HS-27A (cell line): ENCODE measurements around the gene VILL.
"Not testable (repeated sequence)": the region's sequence is repeated elsewhere in the genome, so short reads cannot be mapped to it uniquely, and the experiment has no call there.

Source experiments
- DNase-seq: peaks from one replicate; pipeline ENCODE4 v3.0.0-alpha.2; 2012; ENCODE audit warnings: low read depth, missing footprints

VILL gene

DNA sequence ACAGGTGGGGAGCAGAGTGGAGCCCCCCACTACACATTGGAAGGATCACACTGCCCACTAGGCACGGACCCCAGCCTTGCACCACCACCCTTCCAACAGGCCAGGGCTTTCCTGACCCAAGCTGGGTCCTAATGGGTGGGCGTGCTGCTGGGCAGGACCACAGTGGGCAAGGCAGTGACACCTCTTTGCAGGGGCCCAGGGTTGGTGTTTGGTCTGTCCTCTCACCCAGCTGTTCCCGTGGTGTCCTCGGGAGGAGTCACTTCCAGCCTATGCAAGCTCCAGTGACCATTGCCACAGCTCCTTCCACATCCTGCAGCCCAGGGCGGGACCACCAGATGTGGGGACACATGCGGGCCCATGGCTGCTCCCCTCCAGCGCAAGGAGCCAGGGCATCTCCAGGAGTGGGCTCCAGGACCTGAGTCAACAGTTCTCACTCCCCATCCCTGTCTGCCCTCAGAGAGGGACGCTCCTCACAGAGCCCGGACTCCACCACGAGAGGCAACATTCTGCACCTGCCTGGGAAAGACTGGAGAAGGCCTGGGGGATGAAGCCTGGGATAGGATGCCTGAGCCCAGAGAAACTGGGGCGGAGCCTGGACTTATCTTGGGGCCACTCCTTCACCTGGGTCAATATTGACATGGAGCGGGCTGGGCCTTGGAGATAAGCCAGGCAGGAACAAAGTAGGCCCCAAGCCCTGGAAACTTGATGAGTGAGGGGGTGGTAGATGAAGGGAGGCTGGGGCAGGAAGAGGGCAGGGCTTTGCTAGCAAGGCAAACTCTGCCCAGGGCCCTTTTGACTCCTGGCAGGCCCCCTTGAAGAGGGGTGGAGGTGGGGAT is 3.9 kb upstream of the VILL start:
- no peak for DNase-seq

DNA sequence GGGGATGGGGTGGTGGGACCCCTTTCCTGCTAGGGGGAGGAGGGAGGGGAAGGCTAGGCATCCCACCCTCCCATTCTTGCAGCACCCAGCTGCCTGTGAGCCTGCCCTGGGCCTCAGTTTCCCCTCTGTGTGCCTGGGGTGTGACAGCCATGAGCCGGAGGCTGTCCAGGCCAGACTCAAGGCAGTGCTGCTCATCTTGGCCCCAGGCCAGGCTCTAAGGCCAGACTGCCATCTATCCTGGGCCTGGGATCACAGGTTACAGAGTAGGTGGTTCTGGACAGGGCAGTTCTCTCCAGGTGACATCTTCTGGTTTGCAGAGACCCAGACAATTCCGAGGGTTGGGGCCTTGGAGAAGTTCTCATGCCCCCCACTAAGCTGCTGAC is 3.3 kb upstream of the VILL start:
- no peak for DNase-seq

- no peak for DNase-seq
Measured at GRCh38 chr3:37987751-37988179, 2.8 kb upstream of the VILL start.

- not testable (repeated sequence) for DNase-seq
Measured at GRCh38 chr3:37988376-37988775, 2.2 kb upstream of the VILL start.

GRCh38 chr3:37988931-37989525 is 1.6 kb upstream of the VILL start:
- DNase-seq, result no peak

- no peak for DNase-seq
Measured at GRCh38 chr3:37989821-37990480, 635 bp upstream of the VILL start.

GRCh38 chr3:37991109-37991508 is 523 bp downstream of the VILL start:
- no peak for DNase-seq

- DNase-seq, result no peak
Measured at GRCh38 chr3:37991823-37992222, 1.2 kb downstream of the VILL start.

- DNase-seq, result no peak
Measured at GRCh38 chr3:37992271-37993066, 1.9 kb downstream of the VILL start.

DNA sequence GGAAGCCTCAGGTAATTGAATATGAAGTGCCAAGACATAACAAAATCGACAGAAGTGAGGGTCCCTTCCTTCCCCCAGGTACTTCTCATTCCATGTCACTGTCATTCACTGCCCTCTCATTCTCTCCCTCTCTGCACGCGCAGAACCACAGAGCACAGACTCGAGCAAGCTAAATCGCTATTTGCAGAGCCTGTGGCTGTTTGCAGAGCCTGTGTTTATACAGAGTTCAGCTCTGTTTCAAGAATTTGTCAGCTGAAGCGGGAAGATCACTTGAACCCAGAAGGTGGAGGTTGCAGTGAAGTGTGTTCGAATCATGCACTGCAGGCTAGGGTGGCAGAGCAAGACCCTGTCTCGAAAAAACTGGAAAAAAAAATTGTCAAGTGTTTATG is 2.5 kb downstream of the VILL start:
- DNase-seq, result no peak

DNA sequence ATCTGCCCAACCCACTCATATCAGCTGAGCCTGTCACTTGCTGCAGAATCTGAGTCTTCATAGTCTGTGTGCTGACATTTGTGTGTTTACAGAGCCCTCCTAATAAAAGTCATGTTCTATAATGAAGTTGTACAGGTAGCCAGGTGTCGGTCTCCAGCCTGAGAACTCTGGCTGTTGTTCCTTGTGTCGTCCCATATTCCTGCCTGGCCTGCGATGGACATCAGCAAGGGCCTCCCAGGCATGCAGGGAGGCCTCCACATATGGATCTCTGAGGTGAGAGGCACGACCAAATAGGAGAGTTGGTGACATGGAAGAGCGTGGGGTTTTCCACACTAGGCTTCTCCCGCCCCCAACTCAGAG is 2.9 kb downstream of the VILL start:
- DNase-seq, result no peak

DNA sequence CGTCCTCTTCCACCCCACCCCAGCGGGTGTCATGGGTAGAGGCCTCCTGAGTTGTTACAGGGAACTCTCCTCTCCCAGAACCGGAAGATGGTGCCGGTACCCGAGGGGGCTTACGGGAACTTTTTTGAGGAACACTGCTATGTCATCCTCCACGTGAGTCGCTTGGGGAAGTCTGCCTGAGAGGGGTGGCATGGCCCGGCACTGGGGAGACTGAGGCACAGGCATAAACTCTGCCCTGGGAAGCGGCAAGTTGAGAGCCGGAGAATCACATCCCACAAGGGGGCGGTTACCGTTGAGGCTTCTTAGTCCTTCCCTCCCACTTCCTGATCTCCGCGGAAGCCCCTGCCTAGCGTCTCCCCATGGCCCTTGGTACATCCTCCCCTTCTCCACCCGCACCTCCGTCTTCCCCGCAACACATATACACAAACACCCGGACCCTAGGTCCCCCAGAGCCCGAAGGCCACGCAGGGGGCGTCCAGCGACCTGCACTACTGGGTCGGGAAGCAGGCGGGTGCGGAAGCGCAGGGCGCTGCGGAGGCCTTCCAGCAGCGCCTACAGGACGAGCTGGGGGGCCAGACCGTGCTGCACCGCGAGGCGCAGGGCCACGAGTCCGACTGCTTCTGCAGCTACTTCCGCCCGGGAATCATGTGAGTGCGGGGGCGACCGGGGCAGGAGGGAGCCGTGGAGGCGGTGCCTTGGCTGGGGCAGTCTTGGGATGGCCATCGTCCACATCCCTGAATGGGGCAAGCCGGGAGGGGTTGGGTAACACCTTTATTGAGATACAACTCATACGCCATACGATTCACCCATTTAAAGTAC is 3.4 kb downstream of the VILL start:
- DNase-seq, result no peak

DNA sequence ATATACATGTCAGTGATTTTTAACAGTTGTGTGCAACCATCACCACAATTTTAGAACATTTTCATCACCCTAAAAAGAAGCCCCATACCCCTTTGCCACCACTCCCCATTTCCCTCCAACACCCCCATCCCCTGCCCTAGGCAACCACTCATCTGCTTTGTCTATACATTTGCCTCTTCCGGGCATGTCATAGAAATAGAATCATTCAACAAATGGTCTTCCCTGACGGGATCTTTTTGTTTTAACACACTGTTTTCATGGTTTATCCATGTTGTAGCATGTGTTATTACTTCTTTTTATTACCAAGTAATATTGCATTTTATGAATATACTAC is 4.0 kb downstream of the VILL start:
- no peak for DNase-seq

DNA sequence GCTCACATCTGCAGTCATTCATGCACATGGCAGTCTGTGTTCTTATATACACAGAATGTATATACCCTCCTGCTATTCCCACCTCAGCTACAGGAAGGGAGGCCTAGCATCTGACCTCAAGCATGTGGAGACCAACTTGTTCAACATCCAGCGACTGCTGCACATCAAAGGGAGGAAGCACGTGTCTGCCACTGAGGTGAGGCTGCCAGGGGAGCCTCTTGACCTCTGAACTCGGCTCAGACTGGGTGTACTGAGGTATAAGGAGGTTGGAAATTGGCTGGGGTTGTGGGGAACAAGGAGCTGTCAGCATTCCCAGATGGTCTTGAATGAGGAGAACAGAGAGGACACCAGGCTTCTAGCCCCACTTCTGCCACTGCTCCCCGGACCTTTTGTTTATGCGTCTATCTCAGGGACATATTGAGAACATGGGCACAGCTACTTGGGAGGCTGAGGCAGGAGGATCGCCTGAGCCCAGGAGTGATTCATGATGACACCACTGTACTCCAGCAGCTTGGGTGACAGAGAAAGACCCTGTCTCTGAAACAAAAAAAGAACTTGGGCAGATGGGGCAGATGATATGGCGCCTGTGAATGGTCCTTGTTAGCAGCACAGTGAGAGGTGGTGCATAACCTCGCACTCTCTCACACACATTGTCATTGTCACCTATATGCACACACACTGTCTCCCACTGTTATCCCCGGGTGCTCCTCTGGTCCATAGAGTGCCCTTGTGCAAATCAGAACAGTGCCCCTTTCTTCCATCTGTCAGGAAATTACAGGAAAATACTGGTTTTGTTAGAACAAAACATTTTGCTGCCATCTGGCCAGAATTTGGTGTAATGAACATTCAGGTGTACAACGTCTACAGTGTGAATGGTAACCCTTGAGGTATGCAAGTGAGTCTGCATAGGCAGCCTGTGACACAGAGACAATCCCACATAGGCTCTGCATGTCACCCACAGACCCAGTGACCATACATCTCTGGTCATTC is 5.4 kb downstream of the VILL start:
- DNase-seq, result no peak

DNA sequence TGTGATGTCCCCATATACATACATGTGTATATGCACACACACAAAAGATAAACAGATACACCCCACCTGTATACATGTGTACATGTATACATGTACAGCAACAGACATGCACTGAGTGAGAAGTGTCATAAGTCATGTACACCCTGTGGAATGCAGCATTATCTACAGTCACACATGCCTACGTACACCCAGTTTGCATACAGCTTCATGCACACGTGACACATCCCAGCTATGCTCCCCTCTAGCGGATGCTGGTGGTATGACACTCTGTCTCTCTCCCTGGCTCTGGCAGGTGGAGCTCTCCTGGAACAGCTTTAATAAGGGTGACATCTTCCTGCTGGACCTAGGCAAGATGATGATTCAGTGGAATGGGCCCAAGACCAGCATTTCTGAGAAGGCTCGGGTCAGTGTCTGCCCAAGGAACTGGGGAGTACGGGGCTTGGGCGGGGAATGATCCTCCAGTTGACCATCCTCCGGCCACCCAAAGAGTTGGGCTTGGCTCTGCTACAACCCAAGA is 6.3 kb downstream of the VILL start:
- peak; percentile 52 for DNase-seq

DNA sequence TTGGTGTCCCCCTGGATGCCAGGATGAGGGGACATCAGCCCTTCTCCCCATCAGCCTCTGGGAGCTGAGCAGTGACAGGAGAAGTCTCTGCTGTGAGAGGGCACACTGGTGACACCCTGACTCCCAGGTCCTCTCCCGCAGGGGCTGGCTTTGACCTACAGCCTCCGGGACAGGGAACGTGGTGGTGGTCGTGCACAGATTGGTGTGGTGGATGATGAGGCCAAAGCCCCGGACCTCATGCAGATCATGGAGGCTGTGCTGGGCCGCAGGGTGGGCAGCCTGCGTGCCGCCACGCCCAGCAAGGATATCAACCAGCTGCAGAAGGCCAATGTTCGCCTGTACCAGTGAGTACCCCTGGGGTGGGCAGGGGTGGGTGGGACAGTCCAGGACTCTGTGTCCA is 6.8 kb downstream of the VILL start:
- no peak for DNase-seq

GRCh38 chr3:37997791-37998370 is 7.3 kb downstream of the VILL start:
- no peak for DNase-seq

GRCh38 chr3:37999836-38000235 is 9.2 kb downstream of the VILL start:
- no peak for DNase-seq

- DNase-seq, result no peak
Measured at GRCh38 chr3:38000242-38000916, 9.8 kb downstream of the VILL start.
